ENCODE measurements around the gene IL12RB1. TPM values are rescaled to one million over a fixed set of nuclear protein-coding genes. Genes with fewer than 3 reads are reported as not detected.

The IL12RB1 gene
- total and polyA plus RNA-seq, 2 of the 13 experiments (the other 11 are each of a cell fraction or from before 2014, with no cell fraction given) = 0.03 to 0.04 TPM

DNA sequence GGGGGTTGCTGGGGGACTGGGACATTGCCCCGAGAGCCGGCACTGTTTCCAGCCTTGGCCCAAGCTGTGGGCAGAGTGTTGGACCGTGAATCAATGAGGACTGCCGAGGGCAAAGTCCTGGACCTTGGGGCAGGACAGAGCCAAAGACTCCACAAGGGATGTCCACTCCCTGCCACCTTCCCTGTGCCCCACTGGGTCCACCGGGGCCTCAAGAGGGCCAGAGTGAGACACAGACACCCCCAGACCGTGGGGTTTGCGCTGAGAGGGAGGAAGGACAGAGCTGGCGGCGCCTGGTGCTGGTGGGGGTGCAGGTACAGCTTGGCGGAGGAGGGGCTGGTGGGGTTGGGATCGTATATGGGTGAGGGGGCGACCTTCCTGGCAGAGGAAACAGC, 22.6 kb upstream of the IL12RB1 start (continued):
- TF ChIP-seq, protein P1, sequence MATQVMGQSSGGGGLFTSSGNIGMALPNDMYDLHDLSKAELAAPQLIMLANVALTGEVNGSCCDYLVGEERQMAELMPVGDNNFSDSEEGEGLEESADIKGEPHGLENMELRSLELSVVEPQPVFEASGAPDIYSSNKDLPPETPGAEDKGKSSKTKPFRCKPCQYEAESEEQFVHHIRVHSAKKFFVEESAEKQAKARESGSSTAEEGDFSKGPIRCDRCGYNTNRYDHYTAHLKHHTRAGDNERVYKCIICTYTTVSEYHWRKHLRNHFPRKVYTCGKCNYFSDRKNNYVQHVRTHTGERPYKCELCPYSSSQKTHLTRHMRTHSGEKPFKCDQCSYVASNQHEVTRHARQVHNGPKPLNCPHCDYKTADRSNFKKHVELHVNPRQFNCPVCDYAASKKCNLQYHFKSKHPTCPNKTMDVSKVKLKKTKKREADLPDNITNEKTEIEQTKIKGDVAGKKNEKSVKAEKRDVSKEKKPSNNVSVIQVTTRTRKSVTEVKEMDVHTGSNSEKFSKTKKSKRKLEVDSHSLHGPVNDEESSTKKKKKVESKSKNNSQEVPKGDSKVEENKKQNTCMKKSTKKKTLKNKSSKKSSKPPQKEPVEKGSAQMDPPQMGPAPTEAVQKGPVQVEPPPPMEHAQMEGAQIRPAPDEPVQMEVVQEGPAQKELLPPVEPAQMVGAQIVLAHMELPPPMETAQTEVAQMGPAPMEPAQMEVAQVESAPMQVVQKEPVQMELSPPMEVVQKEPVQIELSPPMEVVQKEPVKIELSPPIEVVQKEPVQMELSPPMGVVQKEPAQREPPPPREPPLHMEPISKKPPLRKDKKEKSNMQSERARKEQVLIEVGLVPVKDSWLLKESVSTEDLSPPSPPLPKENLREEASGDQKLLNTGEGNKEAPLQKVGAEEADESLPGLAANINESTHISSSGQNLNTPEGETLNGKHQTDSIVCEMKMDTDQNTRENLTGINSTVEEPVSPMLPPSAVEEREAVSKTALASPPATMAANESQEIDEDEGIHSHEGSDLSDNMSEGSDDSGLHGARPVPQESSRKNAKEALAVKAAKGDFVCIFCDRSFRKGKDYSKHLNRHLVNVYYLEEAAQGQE (IDR thresholded peaks at IDR 0.05; ENCODE audit: borderline replicate concordance in 1 of 2, low read depth in 1 of 2, low read length in 2 of 2) = no peak
- TF ChIP-seq ZBTB7B (CRISPR knock-in tag; IDR thresholded peaks at IDR 0.05) (peak; percentile 79; the same call in 1 of the 2 replicates), ZNF235 (CRISPR knock-in tag; IDR thresholded peaks at IDR 0.05; ENCODE audit: borderline replicate concordance) (no peak), NCOR1 (IDR thresholded peaks at IDR 0.05; ENCODE audit: borderline replicate concordance, low read length) (peak; percentile 71; the same call in 1 of the 2 replicates), AGO2 (optimal IDR thresholded peaks at IDR 0.05; ENCODE audit: low read depth, low read length) (no peak), MTA1 (CRISPR knock-in tag; IDR thresholded peaks at IDR 0.05; ENCODE audit: borderline replicate concordance) (peak; percentile 90), ZNF598 (CRISPR knock-in tag; IDR thresholded peaks at IDR 0.05; ENCODE audit: borderline replicate concordance) (no peak), ZNF737 (CRISPR knock-in tag; IDR thresholded peaks at IDR 0.05; ENCODE audit: borderline replicate concordance) (no peak), NR2F6 (IDR thresholded peaks at IDR 0.05) (no peak; the same call in 1 of the 2 replicates), NR2F6 (CRISPR knock-in tag; IDR thresholded peaks at IDR 0.05) (peak; percentile 42), ZNF782 (CRISPR knock-in tag; IDR thresholded peaks at IDR 0.05; ENCODE audit: borderline replicate concordance) (no peak), MXD4 (CRISPR knock-in tag; IDR thresholded peaks at IDR 0.05) (no peak), MATR3 (CRISPR knock-in tag; IDR thresholded peaks at IDR 0.05) (no peak), HDAC1 (CRISPR knock-in tag; IDR thresholded peaks at IDR 0.05) (no peak; the same call in none of the 2 replicates), GABPB1 (CRISPR knock-in tag; IDR thresholded peaks at IDR 0.05) (peak; percentile 3; the same call in 1 of the 2 replicates), ZNF343 (CRISPR knock-in tag; IDR thresholded peaks at IDR 0.05) (0 out of 2 replicates have a peak, but pooled peaks have one; percentile 21), HNRNPK (IDR thresholded peaks at IDR 0.05; ENCODE audit: low read depth, low read length, poor library complexity, severe bottlenecking) (no peak), ZNF563 (CRISPR knock-in tag; IDR thresholded peaks at IDR 0.05) (no peak; the same call in 1 of the 2 replicates), HNF4A (CRISPR knock-in tag; IDR thresholded peaks at IDR 0.05) (peak; percentile 97), ZNF768 (CRISPR knock-in tag; IDR thresholded peaks at IDR 0.05) (no peak)
- TF ChIP-seq, protein P2, sequence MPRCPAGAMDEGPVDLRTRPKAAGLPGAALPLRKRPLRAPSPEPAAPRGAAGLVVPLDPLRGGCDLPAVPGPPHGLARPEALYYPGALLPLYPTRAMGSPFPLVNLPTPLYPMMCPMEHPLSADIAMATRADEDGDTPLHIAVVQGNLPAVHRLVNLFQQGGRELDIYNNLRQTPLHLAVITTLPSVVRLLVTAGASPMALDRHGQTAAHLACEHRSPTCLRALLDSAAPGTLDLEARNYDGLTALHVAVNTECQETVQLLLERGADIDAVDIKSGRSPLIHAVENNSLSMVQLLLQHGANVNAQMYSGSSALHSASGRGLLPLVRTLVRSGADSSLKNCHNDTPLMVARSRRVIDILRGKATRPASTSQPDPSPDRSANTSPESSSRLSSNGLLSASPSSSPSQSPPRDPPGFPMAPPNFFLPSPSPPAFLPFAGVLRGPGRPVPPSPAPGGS (CRISPR knock-in tag; IDR thresholded peaks at IDR 0.05) = no peak
- TF ChIP-seq, protein P3, sequence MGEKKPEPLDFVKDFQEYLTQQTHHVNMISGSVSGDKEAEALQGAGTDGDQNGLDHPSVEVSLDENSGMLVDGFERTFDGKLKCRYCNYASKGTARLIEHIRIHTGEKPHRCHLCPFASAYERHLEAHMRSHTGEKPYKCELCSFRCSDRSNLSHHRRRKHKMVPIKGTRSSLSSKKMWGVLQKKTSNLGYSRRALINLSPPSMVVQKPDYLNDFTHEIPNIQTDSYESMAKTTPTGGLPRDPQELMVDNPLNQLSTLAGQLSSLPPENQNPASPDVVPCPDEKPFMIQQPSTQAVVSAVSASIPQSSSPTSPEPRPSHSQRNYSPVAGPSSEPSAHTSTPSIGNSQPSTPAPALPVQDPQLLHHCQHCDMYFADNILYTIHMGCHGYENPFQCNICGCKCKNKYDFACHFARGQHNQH (CRISPR knock-in tag; IDR thresholded peaks at IDR 0.05) = no peak
- TF ChIP-seq, protein P4, sequence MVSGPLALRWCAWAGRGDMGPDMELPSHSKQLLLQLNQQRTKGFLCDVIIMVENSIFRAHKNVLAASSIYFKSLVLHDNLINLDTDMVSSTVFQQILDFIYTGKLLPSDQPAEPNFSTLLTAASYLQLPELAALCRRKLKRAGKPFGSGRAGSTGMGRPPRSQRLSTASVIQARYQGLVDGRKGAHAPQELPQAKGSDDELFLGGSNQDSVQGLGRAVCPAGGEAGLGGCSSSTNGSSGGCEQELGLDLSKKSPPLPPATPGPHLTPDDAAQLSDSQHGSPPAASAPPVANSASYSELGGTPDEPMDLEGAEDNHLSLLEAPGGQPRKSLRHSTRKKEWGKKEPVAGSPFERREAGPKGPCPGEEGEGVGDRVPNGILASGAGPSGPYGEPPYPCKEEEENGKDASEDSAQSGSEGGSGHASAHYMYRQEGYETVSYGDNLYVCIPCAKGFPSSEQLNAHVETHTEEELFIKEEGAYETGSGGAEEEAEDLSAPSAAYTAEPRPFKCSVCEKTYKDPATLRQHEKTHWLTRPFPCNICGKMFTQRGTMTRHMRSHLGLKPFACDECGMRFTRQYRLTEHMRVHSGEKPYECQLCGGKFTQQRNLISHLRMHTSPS (CRISPR knock-in tag; IDR thresholded peaks at IDR 0.05; ENCODE audit: low read depth) = peak; percentile 89
